H1 (cell line): ENCODE measurements around the gene NTN1. TPM values are rescaled to one million over a fixed set of nuclear protein-coding genes. Genes with fewer than 3 reads are reported as not detected.

Experiments
- CTCF ChIA-PET: fragments of 300-600 bp; sonication (Branson Sonifier 250); formaldehyde crosslinking; loops from one replicate; lab custom pipeline; 2021; ENCODE audit not compliant: partially characterized antibody; lab: Charles Lee
- POLR2A ChIA-PET: fragments of 300-600 bp; sonication (Branson Sonifier 250); formaldehyde crosslinking; loops from one replicate; lab custom pipeline; 2021; ENCODE audit warnings: inconsistent platforms; ENCODE audit not compliant: partially characterized antibody; lab: Charles Lee
- DNase-seq, 2 experiments: peaks; one replicate each; pipeline versions ENCODE4 v3.0.0 to v3.0.0-alpha.2; 2010 to 2022; ENCODE audit warnings: low spot score in 2 of 2, low read depth in 1 of 2, mixed read lengths in 1 of 2
- FAIRE-seq: peaks from 2 replicates; lab custom pipeline; 2011; peaks lifted over from hg19 to GRCh38; lab: Jason Lieb, UNC
- H2AFZ ChIP-seq: 2 replicates; pipeline ENCODE4 v1.8.1; 2012; ENCODE audit warnings: low read length, inconsistent platforms
- H2AK5ac ChIP-seq: 2 replicates; pipeline ENCODE4 v1.6.1; 2013; ENCODE audit warnings: low read depth, low read length
- H2BK120ac ChIP-seq: replicated peaks from 2 replicates; pipeline ENCODE3; 2013; ENCODE audit warnings: low read depth, low read length, inconsistent platforms
- H2BK12ac ChIP-seq: 2 replicates; pipeline ENCODE4 v1.6.1; 2013; ENCODE audit warnings: low read depth, low read length
- H2BK15ac ChIP-seq: 2 replicates; pipeline ENCODE4 v1.6.1; 2013; ENCODE audit warnings: low read length
- H2BK20ac ChIP-seq: 2 replicates; pipeline ENCODE4 v1.6.1; 2013; ENCODE audit warnings: low read length
- H2BK5ac ChIP-seq: 2 replicates; pipeline ENCODE4 v1.6.1; 2013; ENCODE audit warnings: low read depth, low read length
- H3K14ac ChIP-seq: 2 replicates; pipeline ENCODE4 v1.6.1; 2013; ENCODE audit warnings: inconsistent platforms; ENCODE audit not compliant: insufficient read length
- H3K18ac ChIP-seq: 2 replicates; pipeline ENCODE4 v1.6.1; 2013; ENCODE audit warnings: low read length; ENCODE audit errors: extremely low read depth
- H3K23ac ChIP-seq: 2 replicates; pipeline ENCODE4 v1.6.1; 2013; ENCODE audit warnings: inconsistent platforms; ENCODE audit not compliant: insufficient read length
- H3K23me2 ChIP-seq: 2 replicates; pipeline ENCODE4 v1.6.1; 2013; ENCODE audit warnings: low read depth, low read length
- H3K27ac ChIP-seq: 2 replicates; pipeline ENCODE4 v1.6.1; 2011; ENCODE audit warnings: low read depth, low read length, inconsistent platforms
- H3K27me3 ChIP-seq, 4 experiments: replicated peaks in 1 of 4; 1 replicate in 1 of 4; 2 replicates in 3 of 4; pipeline versions ENCODE4 v1.6.1 to v1.8.1; 2011 to 2013; ENCODE audit warnings: low read length in 3 of 4, mild to moderate bottlenecking in 3 of 4, inconsistent platforms in 2 of 4, mixed read lengths in 2 of 4, moderate library complexity in 1 of 4; ENCODE audit not compliant: control insufficient read depth in 3 of 4, insufficient read depth in 3 of 4; ENCODE audit errors: extremely low read depth in 1 of 4
- H3K36me3 ChIP-seq, 4 experiments: 2 replicates each; pipeline versions ENCODE4 v1.6.1 to v1.8.1; 2011 to 2013; ENCODE audit warnings: mild to moderate bottlenecking in 4 of 4, low read length in 3 of 4, moderate library complexity in 2 of 4, control low read depth in 1 of 4, inconsistent platforms in 1 of 4; ENCODE audit not compliant: insufficient read depth in 4 of 4, control insufficient read depth in 2 of 4
- H3K4ac ChIP-seq: replicated peaks from 2 replicates; pipeline ENCODE3; 2013; ENCODE audit warnings: low read length, low read depth, mixed read lengths, inconsistent platforms; ENCODE audit not compliant: insufficient read length
- H3K4me1 ChIP-seq, 4 experiments: replicated peaks in 1 of 4; 1 replicate in 1 of 4; 2 replicates in 3 of 4; pipeline versions ENCODE4 v1.6.1 to v1.8.1; 2011 to 2013; ENCODE audit warnings: low read length in 3 of 4, inconsistent platforms in 2 of 4, mixed read lengths in 1 of 4; ENCODE audit not compliant: insufficient read depth in 4 of 4, control insufficient read depth in 3 of 4
- H3K4me2 ChIP-seq, 2 experiments: 2 replicates each; pipeline versions ENCODE4 v1.6.1 to v1.8.1; 2011 to 2013; ENCODE audit warnings: low read depth in 2 of 2, low read length in 2 of 2, control low read depth in 1 of 2, inconsistent platforms in 1 of 2, mild to moderate bottlenecking in 1 of 2; ENCODE audit not compliant: insufficient read depth in 1 of 2
- H3K4me3 ChIP-seq, 4 experiments: fragments of 200-600, 300-600 bp in 1 of 4; sonication (generic), shearing (Covaris generic), sonication (Bioruptor Twin) in 1 of 4; 2 replicates each; pipeline versions ENCODE4 v1.5.1 to v1.8.1; 2011 to 2016; ENCODE audit warnings: low read length in 4 of 4, low read depth in 3 of 4, control low read depth in 2 of 4, inconsistent platforms in 2 of 4, mild to moderate bottlenecking in 2 of 4, mixed read lengths in 1 of 4, moderate library complexity in 1 of 4; ENCODE audit not compliant: insufficient read depth in 2 of 4; ENCODE audit errors: extremely low read depth in 1 of 4
- H3K56ac ChIP-seq: replicated peaks from 2 replicates; pipeline ENCODE3; 2013; ENCODE audit warnings: low read depth, mild to moderate bottlenecking, mixed read lengths, low read length, inconsistent platforms; ENCODE audit not compliant: insufficient read length
- H3K79me1 ChIP-seq: 2 replicates; pipeline ENCODE4 v1.6.1; 2013; ENCODE audit warnings: low read depth, low read length, control low read depth
- H3K79me2 ChIP-seq, 2 experiments: 2 replicates each; pipeline versions ENCODE4 v1.6.1 to v1.8.1; 2012 to 2013; ENCODE audit warnings: low read length in 2 of 2, mild to moderate bottlenecking in 2 of 2, inconsistent platforms in 1 of 2; ENCODE audit not compliant: insufficient read depth in 2 of 2, control insufficient read depth in 1 of 2
- H3K9ac ChIP-seq, 4 experiments: replicated peaks in 1 of 4; 1 replicate in 1 of 4; 2 replicates in 3 of 4; pipeline versions ENCODE4 v1.6.1 to v1.8.1; 2011 to 2013; ENCODE audit warnings: low read depth in 3 of 4, low read length in 3 of 4, control low read depth in 2 of 4, mild to moderate bottlenecking in 2 of 4, moderate library complexity in 2 of 4, inconsistent platforms in 1 of 4; ENCODE audit errors: extremely low read depth in 1 of 4
- H3K9me3 ChIP-seq, 2 experiments: 2 replicates each; pipeline versions ENCODE4 v1.6.1 to v1.8.1; 2012 to 2013; ENCODE audit warnings: mild to moderate bottlenecking in 2 of 2, moderate library complexity in 2 of 2, control low read depth in 1 of 2, inconsistent platforms in 1 of 2, low read depth in 1 of 2, low read length in 1 of 2, mixed read lengths in 1 of 2; ENCODE audit not compliant: insufficient read depth in 2 of 2
- H4K20me1 ChIP-seq, 2 experiments: replicated peaks in 1 of 2; 2 replicates each; pipeline versions ENCODE3 to v1.8.1; 2011 to 2013; ENCODE audit warnings: inconsistent platforms in 2 of 2, low read length in 2 of 2, mild to moderate bottlenecking in 1 of 2; ENCODE audit not compliant: insufficient read depth in 2 of 2, control insufficient read depth in 1 of 2
- H4K5ac ChIP-seq: 2 replicates; pipeline ENCODE4 v1.6.1; 2013; ENCODE audit warnings: low read length, low read depth, mixed read lengths, inconsistent platforms; ENCODE audit not compliant: insufficient read length
- H4K8ac ChIP-seq: 2 replicates; pipeline ENCODE4 v1.8.0; 2013; ENCODE audit warnings: mild to moderate bottlenecking, moderate library complexity, low read length, inconsistent platforms; ENCODE audit not compliant: insufficient read depth; ENCODE audit errors: extremely low read depth
- H4K91ac ChIP-seq: replicated peaks from 2 replicates; pipeline ENCODE3; 2013; ENCODE audit warnings: low read length, mixed read lengths, inconsistent platforms; ENCODE audit not compliant: insufficient read length
- BRCA1 ChIP-seq: IDR thresholded peaks from 2 replicates; pipeline ENCODE4 v1.6.1; 2012; ENCODE audit warnings: low read depth, low read length, improper control_type of control experiment
- CTCF ChIP-seq, 3 experiments: IDR thresholded peaks; 1 replicate in 2 of 3; 2 replicates in 1 of 3; pipeline versions ENCODE4 v1.5.1 to v1.6.1; 2011; ENCODE audit warnings: low read length in 3 of 3, mild to moderate bottlenecking in 3 of 3, inconsistent platforms in 2 of 3, low read depth in 1 of 3, moderate library complexity in 1 of 3; ENCODE audit not compliant: insufficient read depth in 1 of 3; ENCODE audit errors: control extremely low read depth in 1 of 3
- RAD21 ChIP-seq, 2 experiments: IDR thresholded peaks in 1 of 2; conservative IDR thresholded peaks in 1 of 2; 2 replicates each; pipeline ENCODE4 v1.6.1; 2011; ENCODE audit warnings: low read depth in 2 of 2, low read length in 2 of 2, improper control_type of control experiment in 1 of 2, inconsistent platforms in 1 of 2, mild to moderate bottlenecking in 1 of 2, moderate library complexity in 1 of 2
- WGBS, 2 experiments: shearing (Covaris generic) in 1 of 2; methylation state at CpG; one replicate each; pipeline versions ENCODE4 v1.1.6 to v1.1.7; 2013 to 2015; ENCODE audit warnings: low lambda C conversion rate in 2 of 2, mixed read lengths in 2 of 2, inconsistent platforms in 1 of 2, low coverage in 1 of 2, missing lambda C conversion rate in 1 of 2; ENCODE audit not compliant: insufficient replicate concordance in 2 of 2, insufficient coverage in 1 of 2, insufficient read length in 1 of 2; ENCODE audit errors: extremely low coverage in 1 of 2, missing lambda C conversion rate in 1 of 2; 5-methylcytosine and 5-hydroxymethylcytosine counted together
- polyA plus RNA-seq, 7 experiments: library from polyadenylated mRNA; depleted of rRNA in 3 of 7; stranded (reverse) in 5 of 7; unstranded in 2 of 7; fragments of >200 nt in 5 of 7; fragments of 200-250 nt in 2 of 7; gene quantifications; 1 replicate in 5 of 7; 2 replicates in 1 of 7; 4 replicates in 1 of 7; pipeline versions ENCODE4 v1.2.1 to v1.2.3, GENCODE V29; 2011 to 2013; ENCODE audit warnings: missing spikeins in 2 of 7, mixed read lengths in 2 of 7
- total RNA-seq: library from RNA; stranded (reverse); fragmentation: NEBNext Ultra II Directional; extraction: Animal tissue kit (Norgen Biotek cat#: 25700); gene quantifications from 2 replicates; pipeline ENCODE4 v1.2.1, GENCODE V29; 2021

The NTN1 gene
- total and polyA plus RNA-seq, 2 of the 8 experiments (the other 6 are each of a cell fraction or from before 2014, with no cell fraction given) = 2.0 to 2.3 TPM

- Histone ChIP-seq H2BK15ac (0 out of 2 replicates have a peak overlapping the region, but pooled peaks have one; percentile 16), H3K4me2 (no peak overlapping the region), H3K9ac (no peak overlapping the region), H3K4me3 (no peak overlapping the region), H3K27me3 (no peaks in the 10 kb centered on the region), H2AFZ (no peak overlapping the region), H2BK20ac (no peak overlapping the region), H4K8ac (no peak overlapping the region), H2BK12ac (peak overlapping the region; percentile 2; the same call in 1 of the 2 replicates), H3K79me2 (no peaks in the 10 kb centered on the region), H2AK5ac (no peak overlapping the region), H3K27ac (no peak overlapping the region), H3K56ac (no peak overlapping the region), H4K20me1 (no peaks in the 10 kb centered on the region), H3K4ac (no peak overlapping the region), H3K9me3 (no peaks in the 10 kb centered on the region), H3K23me2 (peaks cover 2% of the 10 kb centered on the region; the same call in 1 of the 2 replicates), H2BK5ac (no peak overlapping the region), H4K5ac (no peak overlapping the region), H3K23ac (no peak overlapping the region), H4K91ac (no peak overlapping the region), H3K36me3 (no peaks in the 10 kb centered on the region), H3K14ac (no peak overlapping the region), H3K79me1 (no peaks in the 10 kb centered on the region), H3K18ac (no peak overlapping the region), H2BK120ac (no peak overlapping the region), H3K4me1 (peaks cover 0 to 4% (median 0%) of the 10 kb centered on the region in 4 experiments; a peak in 1 of 7 replicates)
- WGBS, 2 experiments = 86% methylated on average over 14 of the region's 14 CpGs; no CpG with 5 or more reads in 1 of the 2 experiments
- ChIA-PET CTCF (interaction anchor here (0.6 to 3.1 kb wide), 15 partner anchors 9 to 285 kb away, joined by 3 to 11 read pairs (median 4); no protein-coding TSS in a partner anchor), POLR2A (interaction anchor here (0.9 to 1.6 kb wide), 5 partner anchors 8 to 184 kb away, joined by 3 to 4 read pairs (median 3); no protein-coding TSS in a partner anchor)
- no peak for FAIRE-seq
- DNase-seq = no peak
- TF ChIP-seq RAD21 (IDR thresholded peaks at IDR 0.05 in 1 of 2, conservative IDR thresholded peaks at IDR 0.05 in 1 of 2; ENCODE audit: low read depth in 2 of 2, low read length in 2 of 2) (peak; percentile 69 to 79), CTCF (IDR thresholded peaks at IDR 0.05; ENCODE audit: control extremely low read depth in 1 of 3, insufficient read depth in 1 of 3, low read depth in 1 of 3, low read length in 3 of 3) (peak; percentile 52 to 62 (median 56)), BRCA1 (no peak)
Measured at GRCh38 chr17:9179602-9180001, 158.3 kb downstream of the NTN1 start.
